Measurements from ENCODE around the gene STK38.

STK38 gene

DNA sequence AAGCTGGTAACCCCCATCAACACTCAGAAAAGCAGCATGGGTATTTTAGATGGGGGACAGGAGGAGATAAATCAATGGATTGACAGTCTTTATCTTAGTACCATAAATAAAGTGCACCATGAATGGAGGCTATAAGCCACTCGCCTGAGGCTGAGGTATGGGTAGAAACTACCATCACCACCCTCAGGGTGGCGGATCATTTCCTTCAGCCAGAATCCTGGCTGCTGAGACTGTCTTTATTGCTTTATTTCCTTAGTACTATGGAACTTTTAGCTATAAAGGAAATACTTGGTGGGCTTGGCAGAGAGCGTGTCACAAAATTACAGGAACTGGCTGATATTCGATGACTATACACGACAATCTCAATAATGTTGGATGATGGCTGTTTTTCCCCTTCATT is 52.2 kb downstream of the STK38 start:
- H3K27me3 Mint-ChIP-seq (ENCODE audit: low read depth) = no peaks in the 10 kb centered on the region
- H3K4me1 Mint-ChIP-seq = no peaks in the 10 kb centered on the region
- no peak overlapping the region for H3K27ac Mint-ChIP-seq
- H3K4me3 Mint-ChIP-seq = no peak overlapping the region
- TF ChIP-seq, protein P1, sequence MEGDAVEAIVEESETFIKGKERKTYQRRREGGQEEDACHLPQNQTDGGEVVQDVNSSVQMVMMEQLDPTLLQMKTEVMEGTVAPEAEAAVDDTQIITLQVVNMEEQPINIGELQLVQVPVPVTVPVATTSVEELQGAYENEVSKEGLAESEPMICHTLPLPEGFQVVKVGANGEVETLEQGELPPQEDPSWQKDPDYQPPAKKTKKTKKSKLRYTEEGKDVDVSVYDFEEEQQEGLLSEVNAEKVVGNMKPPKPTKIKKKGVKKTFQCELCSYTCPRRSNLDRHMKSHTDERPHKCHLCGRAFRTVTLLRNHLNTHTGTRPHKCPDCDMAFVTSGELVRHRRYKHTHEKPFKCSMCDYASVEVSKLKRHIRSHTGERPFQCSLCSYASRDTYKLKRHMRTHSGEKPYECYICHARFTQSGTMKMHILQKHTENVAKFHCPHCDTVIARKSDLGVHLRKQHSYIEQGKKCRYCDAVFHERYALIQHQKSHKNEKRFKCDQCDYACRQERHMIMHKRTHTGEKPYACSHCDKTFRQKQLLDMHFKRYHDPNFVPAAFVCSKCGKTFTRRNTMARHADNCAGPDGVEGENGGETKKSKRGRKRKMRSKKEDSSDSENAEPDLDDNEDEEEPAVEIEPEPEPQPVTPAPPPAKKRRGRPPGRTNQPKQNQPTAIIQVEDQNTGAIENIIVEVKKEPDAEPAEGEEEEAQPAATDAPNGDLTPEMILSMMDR (IDR thresholded peaks at IDR 0.05; ENCODE audit: unreplicated experiment in 3 of 3) = no peak
- H3K9me3 Mint-ChIP-seq = no peaks in the 10 kb centered on the region
- peaks cover 71% of the 10 kb centered on the region for H3K36me3 Mint-ChIP-seq (ENCODE audit: low read depth)

DNA sequence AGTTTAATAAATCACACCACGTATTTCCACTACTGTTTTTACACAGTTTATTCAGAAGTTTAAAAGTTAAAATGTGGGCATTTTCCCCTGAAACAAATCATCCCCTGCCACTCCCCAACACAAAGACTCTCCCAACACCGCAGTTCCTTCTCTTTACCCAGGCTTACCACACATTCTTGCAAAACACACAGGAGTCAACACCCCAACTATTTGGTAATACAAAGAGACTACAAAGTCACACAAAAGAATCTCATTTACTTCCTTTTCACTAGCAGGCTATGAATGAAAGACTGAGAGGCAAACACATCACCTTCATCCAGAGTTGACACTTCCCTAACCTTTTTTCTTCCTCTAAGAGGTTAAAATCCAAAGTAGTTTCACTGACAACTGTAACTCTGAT is 53.4 kb downstream of the STK38 start:
- no peak overlapping the region for H3K4me3 Mint-ChIP-seq
- TF ChIP-seq, protein P1 (IDR thresholded peaks at IDR 0.05; ENCODE audit: unreplicated experiment in 3 of 3) = no peak
- no peaks in the 10 kb centered on the region for H3K27me3 Mint-ChIP-seq (ENCODE audit: low read depth)
- H3K9me3 Mint-ChIP-seq = no peaks in the 10 kb centered on the region
- no peak overlapping the region for H3K27ac Mint-ChIP-seq
- no peaks in the 10 kb centered on the region for H3K4me1 Mint-ChIP-seq
- peaks cover 72% of the 10 kb centered on the region for H3K36me3 Mint-ChIP-seq (ENCODE audit: low read depth)

DNA sequence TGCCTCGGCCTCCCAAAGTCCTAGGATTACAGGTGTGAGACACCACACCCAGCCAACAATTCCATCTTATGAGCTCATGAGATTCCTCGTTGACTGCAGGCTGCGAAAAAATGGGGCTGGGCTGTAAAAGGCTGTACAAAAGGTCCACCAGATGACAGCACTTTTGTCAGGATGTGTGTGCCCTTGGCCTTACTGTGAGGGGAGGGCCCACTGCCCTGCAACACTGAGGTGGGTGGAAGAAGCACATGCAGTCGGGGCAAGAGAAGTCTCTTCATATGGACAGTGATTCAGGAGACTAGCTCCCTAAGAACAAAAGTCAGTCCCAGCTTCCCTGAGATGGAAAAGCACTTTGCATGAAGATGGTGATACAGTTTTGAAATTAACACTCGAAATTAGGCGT is 54.0 kb downstream of the STK38 start:
- Mint-ChIP-seq H3K4me3 (no peak overlapping the region), H3K36me3 (ENCODE audit: low read depth) (peaks cover 75% of the 10 kb centered on the region), H3K27me3 (ENCODE audit: low read depth) (no peaks in the 10 kb centered on the region), H3K4me1 (peaks cover 3% of the 10 kb centered on the region), H3K27ac (no peak overlapping the region), H3K9me3 (no peaks in the 10 kb centered on the region)
- TF ChIP-seq, protein P1 (IDR thresholded peaks at IDR 0.05; ENCODE audit: unreplicated experiment in 3 of 3) = no peak

DNA sequence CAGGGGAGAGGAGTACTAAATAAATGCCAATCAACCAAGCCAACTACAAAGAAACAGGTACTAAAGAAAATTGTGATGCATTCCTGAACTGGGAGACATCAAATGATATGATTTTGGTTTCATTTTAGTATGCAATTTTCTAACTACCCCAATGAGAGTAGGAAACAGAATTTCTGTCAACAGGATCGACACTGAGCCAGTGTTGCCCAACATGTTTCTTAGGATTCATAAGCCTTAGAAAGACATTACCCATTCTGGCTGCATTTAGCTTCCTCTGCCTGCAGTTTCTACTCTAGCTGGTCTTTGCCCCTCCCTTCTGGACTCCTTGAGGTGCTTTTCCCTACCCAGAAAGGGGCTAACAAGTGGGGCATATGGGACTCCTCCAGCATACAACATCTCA is 54.7 kb downstream of the STK38 start:
- H3K27me3 Mint-ChIP-seq (ENCODE audit: low read depth) = no peaks in the 10 kb centered on the region
- TF ChIP-seq, protein P1 (IDR thresholded peaks at IDR 0.05; ENCODE audit: unreplicated experiment in 3 of 3) = no peak
- H3K36me3 Mint-ChIP-seq (ENCODE audit: low read depth) = peaks cover 80% of the 10 kb centered on the region
- no peaks in the 10 kb centered on the region for H3K9me3 Mint-ChIP-seq
- H3K4me3 Mint-ChIP-seq = no peak overlapping the region
- no peak overlapping the region for H3K27ac Mint-ChIP-seq
- peaks cover 7% of the 10 kb centered on the region for H3K4me1 Mint-ChIP-seq

DNA sequence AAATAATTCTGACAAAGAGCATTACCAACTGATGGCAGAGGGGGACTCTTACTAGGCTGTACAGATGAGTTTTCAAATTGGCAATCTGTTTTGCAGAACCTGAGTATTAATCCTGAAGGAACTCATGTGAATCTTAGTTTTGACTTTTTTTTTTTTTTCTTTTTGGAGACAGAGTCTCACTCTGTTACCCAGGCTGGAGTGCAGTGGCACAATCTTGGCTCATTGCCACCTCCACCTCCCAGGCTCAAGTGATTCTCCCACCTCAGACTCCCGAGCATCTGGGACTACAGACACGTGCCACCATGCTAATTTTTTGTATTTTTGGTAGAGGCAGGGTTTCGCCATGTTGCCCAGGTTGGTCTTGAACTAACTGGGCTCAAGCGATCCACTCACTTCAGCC is 55.2 kb downstream of the STK38 start:
- TF ChIP-seq, protein P1 (IDR thresholded peaks at IDR 0.05; ENCODE audit: unreplicated experiment in 3 of 3) = no peak
- Mint-ChIP-seq H3K4me1 (peaks cover 7% of the 10 kb centered on the region), H3K27me3 (ENCODE audit: low read depth) (no peaks in the 10 kb centered on the region), H3K9me3 (no peaks in the 10 kb centered on the region), H3K4me3 (no peak overlapping the region), H3K36me3 (ENCODE audit: low read depth) (peaks cover 80% of the 10 kb centered on the region), H3K27ac (no peak overlapping the region)

DNA sequence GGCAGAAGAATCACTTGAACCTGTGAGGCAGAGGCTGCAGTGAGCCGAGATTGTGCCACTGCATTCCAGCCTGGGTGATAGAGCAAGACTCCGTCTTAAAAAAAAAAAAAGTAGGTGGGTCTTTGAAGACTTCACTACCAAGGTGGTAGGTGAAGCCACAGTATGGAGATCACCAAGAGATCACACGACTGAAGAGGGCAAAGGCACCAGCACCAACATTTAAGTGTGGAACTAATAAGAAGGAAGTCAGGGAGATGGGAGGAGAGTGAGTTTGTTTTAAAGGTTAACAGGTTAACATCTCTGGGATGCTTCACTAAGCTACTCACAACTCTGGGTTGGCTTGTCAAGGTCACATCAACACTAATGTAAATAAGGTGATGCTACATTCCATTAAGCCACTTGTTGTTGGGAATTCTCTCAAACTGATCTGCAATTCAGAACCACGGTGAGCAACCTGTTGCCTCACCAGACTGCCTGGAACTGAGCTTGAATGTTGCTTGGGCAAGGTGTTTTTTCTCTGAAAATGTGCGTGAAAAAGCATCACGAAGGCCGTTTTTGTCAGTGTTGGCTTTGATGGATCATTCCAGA is 55.8 kb downstream of the STK38 start:
- TF ChIP-seq, protein P1 (IDR thresholded peaks at IDR 0.05; ENCODE audit: unreplicated experiment in 3 of 3) = no peak
- Mint-ChIP-seq H3K4me3 (no peak overlapping the region), H3K27me3 (ENCODE audit: low read depth) (no peaks in the 10 kb centered on the region), H3K36me3 (ENCODE audit: low read depth) (peaks cover 80% of the 10 kb centered on the region), H3K9me3 (no peaks in the 10 kb centered on the region), H3K27ac (no peak overlapping the region), H3K4me1 (peaks cover 7% of the 10 kb centered on the region)

Data from nephron (organoid).